ENCODE measurements around the gene TXNDC12. TPM values are rescaled to one million over a fixed set of nuclear protein-coding genes. Genes with fewer than 3 reads are reported as not detected.

TXNDC12 gene
- total and polyA plus RNA-seq, 9 of the 15 experiments (the other 6 are each of a cell fraction or from before 2014, with no cell fraction given), result 17.0 to 60.8 (median 37.8) TPM

DNA sequence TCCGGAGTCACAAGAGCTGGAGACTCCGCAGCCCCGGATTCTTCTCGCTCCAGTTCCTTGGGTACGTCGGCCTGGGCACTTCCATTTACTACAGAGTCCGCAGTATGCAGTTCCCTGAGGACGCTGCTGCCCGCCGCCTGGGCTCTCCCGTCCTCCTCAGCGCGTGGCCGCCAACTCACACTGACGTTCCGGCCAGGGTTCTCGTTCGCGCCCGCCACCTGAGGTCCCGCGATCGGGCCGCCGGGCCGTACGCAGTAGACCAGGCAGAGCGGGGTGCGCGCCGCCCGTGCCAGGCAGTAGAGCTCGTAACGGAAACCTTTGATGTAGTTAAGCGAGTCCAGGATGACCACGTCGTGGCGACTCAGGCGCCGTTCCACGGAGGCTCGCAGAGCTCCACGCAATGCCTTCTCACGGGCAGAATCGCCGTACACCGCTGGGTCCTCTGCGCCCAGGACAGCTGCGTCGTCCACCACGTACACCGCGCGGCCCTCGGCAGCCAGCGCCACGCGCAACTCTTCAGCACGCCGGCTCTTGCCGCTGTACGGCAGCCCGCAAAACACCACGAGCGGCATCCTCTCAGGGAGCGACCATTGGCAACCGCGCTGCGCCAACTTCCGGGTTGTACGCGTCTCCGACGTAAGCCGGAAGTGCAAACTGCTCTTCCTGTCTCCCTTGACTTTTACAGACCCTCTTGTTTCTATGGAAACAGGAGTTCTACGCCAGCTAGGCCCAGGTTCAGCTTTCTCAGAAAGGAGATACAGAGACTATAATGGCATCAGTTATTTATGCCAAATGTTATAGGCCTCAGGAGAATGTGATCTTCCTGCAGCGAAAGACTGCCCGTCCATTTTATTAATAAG is 21.6 kb downstream of the TXNDC12 start, which contains the start of gene KTI12 (continued):
- TF ChIP-seq, protein P1, sequence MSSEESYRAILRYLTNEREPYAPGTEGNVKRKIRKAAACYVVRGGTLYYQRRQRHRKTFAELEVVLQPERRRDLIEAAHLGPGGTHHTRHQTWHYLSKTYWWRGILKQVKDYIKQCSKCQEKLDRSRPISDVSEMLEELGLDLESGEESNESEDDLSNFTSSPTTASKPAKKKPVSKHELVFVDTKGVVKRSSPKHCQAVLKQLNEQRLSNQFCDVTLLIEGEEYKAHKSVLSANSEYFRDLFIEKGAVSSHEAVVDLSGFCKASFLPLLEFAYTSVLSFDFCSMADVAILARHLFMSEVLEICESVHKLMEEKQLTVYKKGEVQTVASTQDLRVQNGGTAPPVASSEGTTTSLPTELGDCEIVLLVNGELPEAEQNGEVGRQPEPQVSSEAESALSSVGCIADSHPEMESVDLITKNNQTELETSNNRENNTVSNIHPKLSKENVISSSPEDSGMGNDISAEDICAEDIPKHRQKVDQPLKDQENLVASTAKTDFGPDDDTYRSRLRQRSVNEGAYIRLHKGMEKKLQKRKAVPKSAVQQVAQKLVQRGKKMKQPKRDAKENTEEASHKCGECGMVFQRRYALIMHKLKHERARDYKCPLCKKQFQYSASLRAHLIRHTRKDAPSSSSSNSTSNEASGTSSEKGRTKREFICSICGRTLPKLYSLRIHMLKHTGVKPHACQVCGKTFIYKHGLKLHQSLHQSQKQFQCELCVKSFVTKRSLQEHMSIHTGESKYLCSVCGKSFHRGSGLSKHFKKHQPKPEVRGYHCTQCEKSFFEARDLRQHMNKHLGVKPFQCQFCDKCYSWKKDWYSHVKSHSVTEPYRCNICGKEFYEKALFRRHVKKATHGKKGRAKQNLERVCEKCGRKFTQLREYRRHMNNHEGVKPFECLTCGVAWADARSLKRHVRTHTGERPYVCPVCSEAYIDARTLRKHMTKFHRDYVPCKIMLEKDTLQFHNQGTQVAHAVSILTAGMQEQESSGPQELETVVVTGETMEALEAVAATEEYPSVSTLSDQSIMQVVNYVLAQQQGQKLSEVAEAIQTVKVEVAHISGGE (CRISPR knock-in tag; IDR thresholded peaks at IDR 0.05), result peak in 1 of 3 experiments; percentile 86; a peak in 2 of 6 replicates
- TF ChIP-seq KLF13 (tag; IDR thresholded peaks at IDR 0.05; ENCODE audit: borderline replicate concordance, low read depth) (no peak), E2F8 (IDR thresholded peaks at IDR 0.05; ENCODE audit: low read depth, partially characterized antibody) (peak; percentile 98), SMARCC2 (IDR thresholded peaks at IDR 0.05; ENCODE audit: low read depth) (no peak), ZNF695 (CRISPR knock-in tag; IDR thresholded peaks at IDR 0.05) (0 out of 2 replicates have a peak, but pooled peaks have one; percentile 25), ATF2 (CRISPR knock-in tag; IDR thresholded peaks at IDR 0.05) (no peak), NR2C2 (CRISPR knock-in tag; IDR thresholded peaks at IDR 0.05) (peak; percentile 84), NR2C2 (tag; IDR thresholded peaks at IDR 0.05) (peak; percentile 96), PYGO2 (tag; IDR thresholded peaks at IDR 0.05) (no peak), SMAD4 (CRISPR knock-in tag; conservative IDR thresholded peaks at IDR 0.05) (peak; percentile 13; the same call in 1 of the 2 replicates), SMARCE1 (IDR thresholded peaks at IDR 0.05) (no peak)
- TF ChIP-seq, protein P2, sequence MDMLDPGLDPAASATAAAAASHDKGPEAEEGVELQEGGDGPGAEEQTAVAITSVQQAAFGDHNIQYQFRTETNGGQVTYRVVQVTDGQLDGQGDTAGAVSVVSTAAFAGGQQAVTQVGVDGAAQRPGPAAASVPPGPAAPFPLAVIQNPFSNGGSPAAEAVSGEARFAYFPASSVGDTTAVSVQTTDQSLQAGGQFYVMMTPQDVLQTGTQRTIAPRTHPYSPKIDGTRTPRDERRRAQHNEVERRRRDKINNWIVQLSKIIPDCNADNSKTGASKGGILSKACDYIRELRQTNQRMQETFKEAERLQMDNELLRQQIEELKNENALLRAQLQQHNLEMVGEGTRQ (CRISPR knock-in tag; IDR thresholded peaks at IDR 0.05), result no peak
- TF ChIP-seq, protein P3, sequence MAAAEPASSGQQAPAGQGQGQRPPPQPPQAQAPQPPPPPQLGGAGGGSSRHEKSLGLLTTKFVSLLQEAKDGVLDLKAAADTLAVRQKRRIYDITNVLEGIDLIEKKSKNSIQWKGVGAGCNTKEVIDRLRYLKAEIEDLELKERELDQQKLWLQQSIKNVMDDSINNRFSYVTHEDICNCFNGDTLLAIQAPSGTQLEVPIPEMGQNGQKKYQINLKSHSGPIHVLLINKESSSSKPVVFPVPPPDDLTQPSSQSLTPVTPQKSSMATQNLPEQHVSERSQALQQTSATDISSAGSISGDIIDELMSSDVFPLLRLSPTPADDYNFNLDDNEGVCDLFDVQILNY (CRISPR knock-in tag; IDR thresholded peaks at IDR 0.05), result peak; percentile 85
- TF ChIP-seq, protein P4, sequence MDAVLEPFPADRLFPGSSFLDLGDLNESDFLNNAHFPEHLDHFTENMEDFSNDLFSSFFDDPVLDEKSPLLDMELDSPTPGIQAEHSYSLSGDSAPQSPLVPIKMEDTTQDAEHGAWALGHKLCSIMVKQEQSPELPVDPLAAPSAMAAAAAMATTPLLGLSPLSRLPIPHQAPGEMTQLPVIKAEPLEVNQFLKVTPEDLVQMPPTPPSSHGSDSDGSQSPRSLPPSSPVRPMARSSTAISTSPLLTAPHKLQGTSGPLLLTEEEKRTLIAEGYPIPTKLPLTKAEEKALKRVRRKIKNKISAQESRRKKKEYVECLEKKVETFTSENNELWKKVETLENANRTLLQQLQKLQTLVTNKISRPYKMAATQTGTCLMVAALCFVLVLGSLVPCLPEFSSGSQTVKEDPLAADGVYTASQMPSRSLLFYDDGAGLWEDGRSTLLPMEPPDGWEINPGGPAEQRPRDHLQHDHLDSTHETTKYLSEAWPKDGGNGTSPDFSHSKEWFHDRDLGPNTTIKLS (IDR thresholded peaks at IDR 0.05; ENCODE audit: borderline replicate concordance, low read depth), result peak; percentile 82; the same call in 1 of the 2 replicates
